OCI-LY7 (cell line): Measurements from ENCODE around the gene MVB12B.

Experiments
- EZH2phosphoT487 ChIP-seq: fragments of 200-600 bp; sonication (generic); IDR thresholded peaks from 2 replicates; pipeline ENCODE4 v1.6.1; 2018; ENCODE audit warnings: low read depth, borderline replicate concordance, mild to moderate bottlenecking, mixed run types, antibody characterized with exemption, low read length, moderate library complexity, mixed read lengths
- TF ChIP-seq, protein P1 (sequence below): fragments of 200-600 bp; sonication (generic); conservative IDR thresholded peaks from 2 replicates; pipeline ENCODE4 v1.5.1; 2014; ENCODE audit warnings: mild to moderate bottlenecking, antibody characterized with exemption, low read length, moderate library complexity, mixed read lengths

DNA sequence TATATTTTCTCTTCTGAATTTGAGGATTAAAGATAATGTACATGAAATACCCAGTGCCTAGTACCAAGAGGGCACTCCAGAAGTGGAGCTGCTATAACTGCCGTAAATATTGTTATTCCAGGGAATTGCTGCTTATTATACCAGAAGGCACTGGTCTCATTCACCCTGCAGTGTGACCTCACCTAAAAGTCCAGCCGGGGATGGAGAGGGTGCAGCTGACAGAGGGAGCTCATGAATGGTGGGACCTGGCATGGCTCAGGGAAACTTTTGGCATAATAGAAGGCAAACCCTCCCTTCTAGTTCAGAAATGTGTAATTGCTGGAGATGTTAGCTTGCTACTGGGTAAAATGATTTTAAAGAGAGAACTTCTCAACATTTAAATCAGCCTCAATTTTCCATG, 108.5 kb downstream of the MVB12B start:
- TF ChIP-seq, protein P1, sequence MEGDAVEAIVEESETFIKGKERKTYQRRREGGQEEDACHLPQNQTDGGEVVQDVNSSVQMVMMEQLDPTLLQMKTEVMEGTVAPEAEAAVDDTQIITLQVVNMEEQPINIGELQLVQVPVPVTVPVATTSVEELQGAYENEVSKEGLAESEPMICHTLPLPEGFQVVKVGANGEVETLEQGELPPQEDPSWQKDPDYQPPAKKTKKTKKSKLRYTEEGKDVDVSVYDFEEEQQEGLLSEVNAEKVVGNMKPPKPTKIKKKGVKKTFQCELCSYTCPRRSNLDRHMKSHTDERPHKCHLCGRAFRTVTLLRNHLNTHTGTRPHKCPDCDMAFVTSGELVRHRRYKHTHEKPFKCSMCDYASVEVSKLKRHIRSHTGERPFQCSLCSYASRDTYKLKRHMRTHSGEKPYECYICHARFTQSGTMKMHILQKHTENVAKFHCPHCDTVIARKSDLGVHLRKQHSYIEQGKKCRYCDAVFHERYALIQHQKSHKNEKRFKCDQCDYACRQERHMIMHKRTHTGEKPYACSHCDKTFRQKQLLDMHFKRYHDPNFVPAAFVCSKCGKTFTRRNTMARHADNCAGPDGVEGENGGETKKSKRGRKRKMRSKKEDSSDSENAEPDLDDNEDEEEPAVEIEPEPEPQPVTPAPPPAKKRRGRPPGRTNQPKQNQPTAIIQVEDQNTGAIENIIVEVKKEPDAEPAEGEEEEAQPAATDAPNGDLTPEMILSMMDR: no peak
- TF ChIP-seq EZH2phosphoT487: no peak
